NT2/D1 (cell line): Measurements from ENCODE around the gene GAB4.

Source experiments
- DNase-seq: peaks from one replicate; pipeline ENCODE4 v3.0.0-alpha.2; 2011; ENCODE audit warnings: low read depth, low spot score
- H3K27me3 ChIP-seq: 2 replicates; pipeline ENCODE4 v1.6.0; 2011; ENCODE audit warnings: mild to moderate bottlenecking; ENCODE audit not compliant: insufficient read length, insufficient read depth
- H3K36me3 ChIP-seq: 2 replicates; pipeline ENCODE4 v1.6.1; 2011; ENCODE audit warnings: mild to moderate bottlenecking, low read length, mixed read lengths; ENCODE audit not compliant: insufficient read depth, insufficient read length
- H3K4me1 ChIP-seq: 2 replicates; pipeline ENCODE4 v1.5.1; 2011; ENCODE audit not compliant: insufficient read depth, insufficient read length
- H3K4me3 ChIP-seq: 2 replicates; pipeline ENCODE4 v1.5.1; 2011; ENCODE audit warnings: low read depth; ENCODE audit not compliant: insufficient read length
- H3K9ac ChIP-seq: 2 replicates; pipeline ENCODE4 v1.6.0; 2011; ENCODE audit warnings: low read depth; ENCODE audit not compliant: insufficient read length
- H3K9me3 ChIP-seq: 2 replicates; pipeline ENCODE4 v1.5.1; 2011; ENCODE audit warnings: mild to moderate bottlenecking, low read length; ENCODE audit not compliant: insufficient read depth
- SUZ12 ChIP-seq: IDR thresholded peaks from 2 replicates; pipeline ENCODE4 v1.6.1; 2011; ENCODE audit not compliant: insufficient read length, insufficient read depth; ENCODE audit errors: extremely low read depth
- YY1 ChIP-seq: IDR thresholded peaks from 2 replicates; pipeline ENCODE4 v1.6.1; 2011; ENCODE audit not compliant: insufficient read length, insufficient read depth
- ZNF274 ChIP-seq: IDR thresholded peaks from 2 replicates; pipeline ENCODE4 v1.6.1; 2011; ENCODE audit warnings: mild to moderate bottlenecking, low read depth, low read length

The GAB4 gene

DNA sequence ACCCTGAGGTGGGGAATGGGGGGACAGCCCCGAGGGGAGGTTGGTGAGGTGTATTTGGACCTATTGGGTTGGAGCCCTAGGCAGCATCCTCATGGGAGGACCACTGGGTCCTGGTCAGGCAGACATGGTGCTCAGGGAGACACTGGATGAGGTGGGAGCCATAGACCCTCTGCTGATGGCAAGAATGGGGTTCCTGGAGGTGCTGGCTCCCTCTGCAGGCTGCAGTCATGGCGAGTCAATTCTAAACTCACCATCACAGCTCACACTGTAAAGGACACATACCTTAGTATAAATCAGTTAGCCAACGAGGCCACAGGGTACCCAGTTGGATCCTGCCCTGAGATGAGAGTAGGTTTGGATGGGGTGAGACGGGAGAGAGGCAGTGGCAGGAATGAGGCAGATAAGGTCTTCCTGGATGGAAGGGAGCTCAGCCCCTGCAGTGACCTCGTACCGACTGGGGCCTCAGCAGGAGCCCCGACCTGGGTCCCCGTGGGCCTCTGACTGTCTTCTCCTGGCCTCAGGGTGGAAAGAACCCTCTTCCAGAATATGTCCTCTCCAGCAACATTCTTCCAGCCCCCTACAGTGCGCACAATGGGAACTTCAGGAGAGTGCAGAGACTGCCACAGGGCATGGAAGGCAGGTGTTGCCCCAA, 1.7 kb upstream of the GAB4 start:
- Histone ChIP-seq H3K36me3 (no peaks in the 10 kb centered on the region), H3K27me3 (no peaks in the 10 kb centered on the region), H3K4me1 (no peaks in the 10 kb centered on the region), H3K9ac (no peak overlapping the region), H3K4me3 (no peak overlapping the region), H3K9me3 (no peaks in the 10 kb centered on the region)
- TF ChIP-seq YY1 (no peak), SUZ12 (no peak), ZNF274 (no peak)
- DNase-seq, result no peak

DNA sequence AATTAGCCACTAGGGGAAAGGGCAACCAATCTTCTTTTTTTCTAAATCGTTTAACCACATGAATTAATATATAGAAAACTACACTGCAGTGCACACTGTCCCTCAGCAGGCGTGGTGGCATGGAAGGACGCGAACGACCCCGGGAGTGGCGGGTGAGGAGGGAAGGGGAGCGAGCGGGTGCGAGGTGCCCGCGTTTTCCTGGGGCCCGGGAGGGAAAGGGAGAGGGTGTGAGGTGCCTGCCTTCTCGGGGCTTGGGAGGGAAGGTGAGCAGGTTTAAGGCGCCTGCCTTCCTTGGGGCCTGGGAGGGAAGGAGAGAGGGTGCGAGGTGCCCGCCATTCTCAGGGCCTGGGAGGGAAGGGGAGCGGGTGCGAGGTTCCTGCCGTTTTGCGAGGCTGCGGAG, 765 bp downstream of the GAB4 start:
- H3K9ac ChIP-seq, result no peak overlapping the region
- no peaks in the 10 kb centered on the region for H3K27me3 ChIP-seq
- H3K36me3 ChIP-seq, result no peaks in the 10 kb centered on the region
- no peak for DNase-seq
- no peaks in the 10 kb centered on the region for H3K9me3 ChIP-seq
- H3K4me3 ChIP-seq, result no peak overlapping the region
- H3K4me1 ChIP-seq, result no peaks in the 10 kb centered on the region
- TF ChIP-seq SUZ12 (no peak), ZNF274 (no peak), YY1 (no peak)

DNA sequence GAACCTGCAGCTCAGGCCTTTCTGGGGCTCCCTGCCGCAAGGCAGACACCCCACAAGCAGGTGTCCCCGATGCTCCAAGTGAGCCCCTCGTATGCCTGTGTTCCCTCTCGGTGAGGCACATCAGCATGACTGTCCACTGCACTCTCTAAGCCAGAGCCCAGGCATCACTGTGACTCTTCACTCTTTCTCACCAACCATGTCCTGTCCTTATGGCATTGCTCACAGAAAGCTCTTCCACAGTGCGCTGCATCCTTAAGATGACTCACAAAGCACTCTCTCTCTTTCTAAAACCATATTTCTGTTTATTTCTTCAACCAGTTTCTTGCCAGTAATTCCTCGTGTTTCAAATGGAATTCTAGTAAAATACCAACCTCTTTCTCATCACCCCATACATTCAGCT, 18.1 kb downstream of the GAB4 start:
- TF ChIP-seq YY1, result no peak
- no peak for TF ChIP-seq ZNF274
- no peak for TF ChIP-seq SUZ12
- Histone ChIP-seq H3K9ac (no peak overlapping the region), H3K4me1 (no peaks in the 10 kb centered on the region), H3K4me3 (no peak overlapping the region), H3K27me3 (peaks cover 9% of the 10 kb centered on the region), H3K36me3 (no peaks in the 10 kb centered on the region), H3K9me3 (no peaks in the 10 kb centered on the region)
- no peak for DNase-seq

DNA sequence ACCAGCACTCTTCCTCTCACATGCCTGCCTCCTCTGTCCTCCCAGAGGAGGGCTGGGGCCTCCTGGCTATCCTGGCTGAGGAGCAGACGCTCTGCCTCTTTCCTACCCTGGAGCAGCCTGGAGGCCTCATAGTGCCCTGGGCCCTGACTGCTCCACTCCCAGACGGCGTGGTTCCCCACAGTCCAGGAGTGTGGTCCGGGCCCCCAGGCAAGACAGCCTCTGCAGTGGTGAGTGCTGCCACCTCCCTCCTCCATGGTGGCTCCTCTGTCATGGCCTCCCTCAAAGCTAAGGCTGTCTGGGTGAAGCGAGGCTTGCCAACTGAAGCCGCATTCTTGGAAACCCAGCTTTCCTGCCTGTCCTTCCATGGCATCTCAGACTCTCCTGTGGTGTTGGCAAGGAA, 19.8 kb downstream of the GAB4 start:
- Histone ChIP-seq H3K9me3 (peaks cover 7% of the 10 kb centered on the region), H3K36me3 (no peaks in the 10 kb centered on the region)

DNA sequence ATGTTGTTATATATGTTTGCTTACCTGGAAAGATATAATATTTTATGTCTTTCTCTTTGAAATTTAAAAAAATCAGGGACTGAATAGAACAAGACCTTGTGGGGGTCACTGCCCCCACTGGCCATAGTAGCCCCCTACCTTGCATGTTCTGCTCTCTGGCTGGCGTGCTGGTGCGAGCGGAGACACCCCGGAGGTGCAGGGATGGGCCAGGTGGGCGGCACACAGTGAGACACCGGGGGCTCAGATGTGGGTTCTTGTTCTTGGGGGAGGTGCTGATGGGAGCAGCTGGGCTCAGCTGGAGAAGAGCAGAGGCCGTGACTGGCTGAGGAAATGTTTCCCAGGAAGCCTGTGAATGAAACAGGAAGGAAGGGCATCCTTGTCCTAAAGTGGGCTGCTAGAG, 20.2 kb downstream of the GAB4 start:
- no peak overlapping the region for H3K9ac ChIP-seq
- H3K36me3 ChIP-seq, result no peaks in the 10 kb centered on the region
- TF ChIP-seq YY1 (no peak), SUZ12 (no peak), ZNF274 (no peak)
- no peak overlapping the region for H3K4me3 ChIP-seq
- no peak for DNase-seq
- peaks cover 12% of the 10 kb centered on the region for H3K9me3 ChIP-seq
- peaks cover 13% of the 10 kb centered on the region for H3K27me3 ChIP-seq
- H3K4me1 ChIP-seq, result no peaks in the 10 kb centered on the region

More for the DNA sequence above, 19.8 kb downstream of the GAB4 start:
- no peak for DNase-seq
- TF ChIP-seq ZNF274, result no peak
- no peak for TF ChIP-seq YY1
- TF ChIP-seq SUZ12, result no peak
- Histone ChIP-seq H3K4me3 (no peak overlapping the region), H3K4me1 (no peaks in the 10 kb centered on the region), H3K27me3 (peaks cover 13% of the 10 kb centered on the region), H3K9ac (no peak overlapping the region)

DNA sequence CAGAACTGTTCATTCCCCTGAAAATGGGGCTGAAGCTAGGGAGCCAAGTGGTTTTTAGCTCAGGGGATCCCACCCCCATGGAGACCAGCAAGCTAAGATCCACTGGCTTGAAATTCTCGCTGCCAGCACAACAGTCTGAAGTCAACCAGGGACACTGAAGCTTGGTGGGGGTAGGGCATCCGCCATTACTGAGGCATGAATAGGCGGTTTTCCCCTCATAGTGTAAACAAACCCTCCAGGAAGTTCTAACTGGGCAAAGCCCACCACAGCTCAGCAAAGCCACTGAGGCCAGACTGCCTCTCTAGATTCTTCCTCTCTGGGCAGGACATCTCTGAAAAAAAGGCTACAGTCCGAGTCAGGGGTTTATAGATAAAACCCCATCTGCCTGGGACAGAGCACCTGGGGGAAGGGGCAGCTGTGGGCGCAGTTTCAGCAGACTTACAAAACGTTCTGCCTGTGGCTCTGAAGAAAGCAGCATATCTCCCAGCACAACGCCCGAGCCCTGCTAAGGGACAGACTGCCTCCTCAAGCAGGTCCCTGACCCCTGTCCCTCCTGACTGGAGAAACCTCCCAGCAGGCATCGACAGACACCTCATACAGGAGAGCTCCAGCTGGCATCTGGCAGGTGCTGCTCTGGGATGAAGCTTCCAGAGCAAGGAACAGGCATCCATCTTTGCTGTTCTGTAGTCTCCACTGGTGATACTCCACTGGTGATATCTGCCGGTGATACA, 32.7 kb downstream of the GAB4 start:
- Histone ChIP-seq H3K4me3 (no peak overlapping the region), H3K36me3 (no peaks in the 10 kb centered on the region), H3K27me3 (no peaks in the 10 kb centered on the region), H3K9ac (no peak overlapping the region), H3K4me1 (peaks cover 2% of the 10 kb centered on the region), H3K9me3 (no peaks in the 10 kb centered on the region; the same call in 1 of the 2 replicates)
- TF ChIP-seq YY1, result no peak
- no peak for TF ChIP-seq SUZ12
- no peak for TF ChIP-seq ZNF274
- no peak for DNase-seq

DNA sequence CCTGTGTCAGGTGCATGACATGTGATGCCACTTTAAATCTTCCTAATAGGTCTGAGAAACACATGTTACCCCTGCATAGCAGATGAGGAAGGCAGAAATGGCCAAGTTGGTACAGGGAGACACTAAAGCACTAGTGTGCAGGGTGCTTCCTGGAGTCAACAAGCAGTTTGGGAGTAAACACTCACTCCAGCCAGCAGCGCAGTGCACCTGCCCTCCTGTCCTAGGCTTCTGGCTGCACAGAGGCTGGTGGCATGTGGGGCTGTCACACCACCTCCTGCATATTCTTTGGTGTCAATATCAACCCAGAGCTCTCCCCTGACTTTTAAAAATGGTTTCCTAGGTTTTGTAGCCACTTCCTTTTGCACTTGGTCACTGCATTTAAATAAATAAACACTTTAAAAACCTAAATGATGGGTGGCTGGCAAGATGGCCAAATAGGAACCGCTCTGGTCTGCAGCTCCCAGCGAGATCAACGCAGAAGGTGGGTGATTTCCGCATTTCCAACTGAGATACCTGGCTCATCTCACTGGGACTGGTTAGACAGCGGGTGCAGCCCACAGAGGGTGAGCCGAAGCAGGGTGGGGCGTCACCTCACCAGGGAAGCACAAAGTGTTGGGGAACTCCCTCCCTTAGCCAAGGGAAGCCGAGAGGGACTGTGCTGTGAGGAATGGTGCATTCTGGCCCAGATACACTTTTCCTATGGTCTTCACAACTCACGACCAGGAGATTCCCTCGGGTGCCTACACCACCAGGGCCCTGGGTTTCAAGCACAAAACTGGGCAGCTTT, 33.5 kb downstream of the GAB4 start:
- Histone ChIP-seq H3K4me1 (peaks cover 2% of the 10 kb centered on the region), H3K27me3 (no peaks in the 10 kb centered on the region), H3K36me3 (no peaks in the 10 kb centered on the region), H3K4me3 (no peak overlapping the region), H3K9ac (no peak overlapping the region), H3K9me3 (no peaks in the 10 kb centered on the region; the same call in 1 of the 2 replicates)
- no peak for TF ChIP-seq SUZ12
- no peak for TF ChIP-seq YY1
- no peak for TF ChIP-seq ZNF274
- DNase-seq, result no peak
